Neuronal stem cell (in vitro differentiated cells): Measurements from ENCODE around the gene RPP40.

Experiments
- DNase-seq: peaks from one replicate; pipeline ENCODE4 v3.0.0-alpha.2; 2013; ENCODE audit warnings: low spot score
- H2AFZ ChIP-seq: one replicate; pipeline ENCODE4 v1.6.1; 2013; ENCODE audit warnings: mild to moderate bottlenecking, low read length, inconsistent platforms
- H2AK5ac ChIP-seq: 2 replicates; pipeline ENCODE4 v1.6.1; 2013; ENCODE audit warnings: low read depth, mild to moderate bottlenecking, inconsistent platforms, low read length, moderate library complexity, mixed read lengths
- H2BK120ac ChIP-seq: 2 replicates; pipeline ENCODE4 v1.6.1; 2013; ENCODE audit warnings: low read depth, mild to moderate bottlenecking, inconsistent platforms, low read length, moderate library complexity, mixed read lengths
- H2BK12ac ChIP-seq: one replicate; pipeline ENCODE4 v1.6.1; 2013; ENCODE audit warnings: low read length, inconsistent platforms
- H2BK15ac ChIP-seq: 2 replicates; pipeline ENCODE4 v1.6.1; 2013; ENCODE audit warnings: mild to moderate bottlenecking, low read length, inconsistent platforms, mixed read lengths
- H2BK5ac ChIP-seq: one replicate; pipeline ENCODE4 v1.6.1; 2013; ENCODE audit warnings: inconsistent platforms, mild to moderate bottlenecking, low read length, moderate library complexity
- H3K14ac ChIP-seq: one replicate; pipeline ENCODE4 v1.6.1; 2013; ENCODE audit warnings: low read length, inconsistent platforms
- H3K18ac ChIP-seq: 2 replicates; pipeline ENCODE4 v1.6.1; 2013; ENCODE audit warnings: low read length, inconsistent platforms
- H3K23ac ChIP-seq: 2 replicates; pipeline ENCODE4 v1.6.1; 2013; ENCODE audit warnings: low read depth, mild to moderate bottlenecking, mixed read lengths, low read length, inconsistent platforms; ENCODE audit not compliant: poor library complexity
- H3K27ac ChIP-seq: replicated peaks from 3 replicates; pipeline ENCODE4 v1.5.1; 2013; ENCODE audit warnings: low read length, inconsistent platforms
- H3K27me3 ChIP-seq, 3 experiments: 2 replicates each; pipeline ENCODE4 v1.6.1; 2013; ENCODE audit warnings: low read length in 3 of 3, mild to moderate bottlenecking in 2 of 3, inconsistent platforms in 1 of 3, low read depth in 1 of 3, mixed read lengths in 1 of 3, moderate library complexity in 1 of 3; ENCODE audit not compliant: control insufficient read depth in 3 of 3, insufficient read depth in 3 of 3
- H3K36me3 ChIP-seq, 2 donors: replicated peaks in 1 of 2; 2 replicates each; pipeline ENCODE4 v1.6.1; 2013; ENCODE audit warnings: low read length in 2 of 2; ENCODE audit not compliant: control insufficient read depth in 2 of 2, insufficient read depth in 2 of 2
- H3K4ac ChIP-seq: 2 replicates; pipeline ENCODE4 v1.6.1; 2013; ENCODE audit warnings: inconsistent platforms, mild to moderate bottlenecking, low read length, moderate library complexity
- H3K4me1 ChIP-seq, 2 donors: 1 replicate in 1 of 2; 2 replicates in 1 of 2; pipeline ENCODE4 v1.6.1; 2013; ENCODE audit warnings: low read length in 2 of 2, low read depth in 1 of 2; ENCODE audit not compliant: control insufficient read depth in 2 of 2, insufficient read depth in 1 of 2
- H3K4me2 ChIP-seq: one replicate; pipeline ENCODE4 v1.6.1; 2013; ENCODE audit warnings: mild to moderate bottlenecking, low read length, inconsistent platforms; ENCODE audit not compliant: insufficient read depth, poor library complexity, severe bottlenecking
- H3K4me3 ChIP-seq, 2 donors: 2 replicates each; pipeline ENCODE4 v1.5.1; 2013; ENCODE audit warnings: low read length in 2 of 2, mild to moderate bottlenecking in 2 of 2, inconsistent platforms in 1 of 2, moderate library complexity in 1 of 2
- H3K79me1 ChIP-seq: one replicate; pipeline ENCODE4 v1.6.1; 2013; ENCODE audit warnings: low read depth, mild to moderate bottlenecking, inconsistent platforms, low read length, moderate library complexity
- H3K9ac ChIP-seq: one replicate; pipeline ENCODE4 v1.6.1; 2013; ENCODE audit warnings: mild to moderate bottlenecking, low read depth, low read length, inconsistent platforms; ENCODE audit not compliant: poor library complexity
- H3K9me3 ChIP-seq, 2 donors: replicated peaks in 1 of 2; 2 replicates each; pipeline versions ENCODE3 to v1.6.1; 2013; ENCODE audit warnings: low read length in 2 of 2, mild to moderate bottlenecking in 2 of 2, inconsistent platforms in 1 of 2, low read depth in 1 of 2, mixed read lengths in 1 of 2, moderate library complexity in 1 of 2; ENCODE audit not compliant: control insufficient read depth in 2 of 2, insufficient read depth in 1 of 2
- H4K8ac ChIP-seq: one replicate; pipeline ENCODE4 v1.6.1; 2013; ENCODE audit warnings: low read depth, mild to moderate bottlenecking, inconsistent platforms, low read length, moderate library complexity
- H4K91ac ChIP-seq: one replicate; pipeline ENCODE4 v1.6.1; 2013; ENCODE audit warnings: low read length, low read depth, mild to moderate bottlenecking, inconsistent platforms; ENCODE audit not compliant: poor library complexity
- WGBS, 2 donors: extraction: QIAGEN DNeasy Blood & Tissue Kit; methylation state at CpG; one replicate each; pipeline ENCODE4 v1.1.7; 2013; ENCODE audit warnings: missing lambda C conversion rate in 2 of 2, mixed read lengths in 1 of 2; ENCODE audit not compliant: insufficient read length in 2 of 2, insufficient replicate concordance in 1 of 2; ENCODE audit errors: extremely low coverage in 2 of 2; 5-methylcytosine and 5-hydroxymethylcytosine counted together

Gene RPP40

GRCh38 chr6:4973982-4974745 is 29.7 kb downstream of the RPP40 start:
- peak overlapping the region; percentile 55 for H3K18ac ChIP-seq
- H2BK15ac ChIP-seq = no peak overlapping the region
- no peak overlapping the region for H3K9ac ChIP-seq
- H2BK120ac ChIP-seq = no peak overlapping the region
- no peak overlapping the region for H3K4ac ChIP-seq
- H3K36me3 ChIP-seq = no peaks in the 10 kb centered on the region
- H4K91ac ChIP-seq = no peak overlapping the region
- no peak overlapping the region for H3K23ac ChIP-seq
- no peak overlapping the region for H4K8ac ChIP-seq
- WGBS, 2 donors = no CpG with 5 or more reads among the region's 14 CpGs
- no peak overlapping the region for H2BK5ac ChIP-seq
- no peak overlapping the region for H3K4me3 ChIP-seq
- peak overlapping the region; percentile 94 for H2AFZ ChIP-seq
- no peak overlapping the region for H2AK5ac ChIP-seq
- no peak overlapping the region for H2BK12ac ChIP-seq
- no peaks in the 10 kb centered on the region for H3K79me1 ChIP-seq
- DNase-seq = peak; percentile 24
- no peaks in the 10 kb centered on the region for H3K27me3 ChIP-seq
- H3K4me1 ChIP-seq = peaks cover 3 to 5% of the 10 kb centered on the region in 2 donors
- peaks cover 2 to 10% of the 10 kb centered on the region in 2 donors for H3K9me3 ChIP-seq
- H3K27ac ChIP-seq = no peak overlapping the region
- H3K14ac ChIP-seq = no peak overlapping the region
- no peak overlapping the region for H3K4me2 ChIP-seq

- Histone ChIP-seq H3K14ac (no peak overlapping the region), H2AK5ac (no peak overlapping the region), H3K4me3 (no peak overlapping the region), H3K27ac (no peak overlapping the region), H4K91ac (no peak overlapping the region), H2BK12ac (no peak overlapping the region), H3K36me3 (no peaks in the 10 kb centered on the region), H3K79me1 (no peaks in the 10 kb centered on the region), H3K27me3 (no peaks in the 10 kb centered on the region), H3K9me3 (peaks cover 2 to 6% of the 10 kb centered on the region in 2 donors), H3K4me1 (peaks cover 3 to 5% of the 10 kb centered on the region in 2 donors), H3K4ac (no peak overlapping the region), H3K23ac (no peak overlapping the region), H3K18ac (peak overlapping the region; percentile 2), H3K4me2 (no peak overlapping the region), H2AFZ (peak overlapping the region; percentile 94), H2BK15ac (no peak overlapping the region), H3K9ac (no peak overlapping the region), H2BK120ac (no peak overlapping the region), H4K8ac (no peak overlapping the region), H2BK5ac (no peak overlapping the region)
- WGBS, 2 donors = no CpG with 5 or more reads among the region's 13 CpGs
- DNase-seq = no peak
Observed at GRCh38 chr6:4973415-4973814, 30.4 kb downstream of the RPP40 start.

DNA sequence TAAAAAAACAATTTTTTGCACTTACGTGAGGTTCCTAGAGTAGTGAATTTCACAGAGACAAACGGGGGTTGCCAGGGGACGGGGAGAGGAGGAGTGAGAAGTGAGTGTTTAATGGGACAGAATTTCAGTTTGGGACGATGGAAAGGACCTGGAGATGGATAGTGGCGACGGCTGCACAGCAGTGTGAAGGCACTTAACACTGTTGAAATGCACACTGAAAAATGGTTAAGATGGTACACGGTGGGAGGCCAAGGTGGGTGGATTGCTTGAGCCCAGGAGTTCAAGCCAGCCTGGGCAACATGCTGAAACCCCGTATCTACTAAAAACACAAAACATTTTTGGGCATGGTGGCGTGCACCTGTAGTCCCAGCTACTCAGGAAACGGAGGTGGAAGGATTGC is 31.4 kb downstream of the RPP40 start:
- Histone ChIP-seq H3K4me2 (no peak overlapping the region), H2BK120ac (no peak overlapping the region), H3K4me3 (no peak overlapping the region), H3K27me3 (no peaks in the 10 kb centered on the region), H3K4ac (no peak overlapping the region), H4K8ac (no peak overlapping the region), H3K18ac (no peak overlapping the region), H3K79me1 (no peaks in the 10 kb centered on the region), H2BK5ac (no peak overlapping the region), H3K27ac (no peak overlapping the region), H2BK12ac (no peak overlapping the region), H3K9me3 (peaks cover 0 to 6% of the 10 kb centered on the region in 2 donors), H4K91ac (no peak overlapping the region), H3K14ac (no peak overlapping the region), H2AFZ (no peak overlapping the region), H3K4me1 (peaks cover 3 to 5% of the 10 kb centered on the region in 2 donors), H3K36me3 (no peaks in the 10 kb centered on the region), H3K9ac (no peak overlapping the region), H2BK15ac (no peak overlapping the region), H3K23ac (no peak overlapping the region), H2AK5ac (no peak overlapping the region)
- no CpG with 5 or more reads among the region's 10 CpGs for WGBS, 2 donors
- no peak for DNase-seq

DNA sequence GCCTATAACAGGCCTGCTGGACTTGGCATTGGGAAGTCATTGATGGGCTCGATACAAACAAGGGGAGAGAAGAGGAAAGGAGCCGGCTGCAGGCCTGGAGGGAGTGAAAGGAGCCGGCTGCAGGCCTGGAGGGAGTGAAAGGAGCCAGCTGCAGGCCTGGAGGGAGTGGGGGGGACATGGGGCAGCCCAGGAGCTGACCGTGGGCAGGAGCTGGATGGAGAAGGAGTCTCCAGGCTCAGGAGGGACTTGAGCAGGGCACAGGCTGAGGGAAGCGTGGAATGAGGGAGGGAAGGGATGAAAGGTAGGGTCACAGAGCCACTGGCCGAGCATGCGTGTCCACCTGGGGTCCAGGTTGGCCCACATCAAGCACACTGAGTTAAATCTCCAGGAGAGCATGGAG is 32.0 kb downstream of the RPP40 start:
- Histone ChIP-seq H3K27ac (no peak overlapping the region), H3K4me1 (peaks cover 3 to 5% of the 10 kb centered on the region in 2 donors), H2BK120ac (no peak overlapping the region)

More for the DNA sequence above, 32.0 kb downstream of the RPP40 start:
- H3K36me3 ChIP-seq = no peaks in the 10 kb centered on the region
- no peak overlapping the region for H3K4ac ChIP-seq
- H3K4me3 ChIP-seq = no peak overlapping the region
- peak overlapping the region; percentile 22 for H2BK15ac ChIP-seq
- no CpG with 5 or more reads among the region's 7 CpGs for WGBS, 2 donors
- H3K23ac ChIP-seq = no peak overlapping the region
- DNase-seq = no peak
- H4K8ac ChIP-seq = no peak overlapping the region
- H3K14ac ChIP-seq = no peak overlapping the region
- H2BK5ac ChIP-seq = no peak overlapping the region
- H2AK5ac ChIP-seq = no peak overlapping the region
- peak overlapping the region; percentile 86 for H2AFZ ChIP-seq
- H2BK12ac ChIP-seq = peak overlapping the region; percentile 47
- H3K79me1 ChIP-seq = no peaks in the 10 kb centered on the region
- peak overlapping the region; percentile 68 for H3K18ac ChIP-seq
- no peaks in the 10 kb centered on the region for H3K27me3 ChIP-seq
- no peak overlapping the region for H3K4me2 ChIP-seq
- no peak overlapping the region for H4K91ac ChIP-seq
- H3K9me3 ChIP-seq = peaks cover 0 to 3% of the 10 kb centered on the region in 2 donors
- no peak overlapping the region for H3K9ac ChIP-seq
